HG03457 (cell line): ENCODE measurements around the gene ZMYND8.
"Not testable (repeated sequence)": the region's sequence is repeated elsewhere in the genome, so short reads cannot be mapped to it uniquely, and the experiment has no call there.

Experiments
- ATAC-seq: cut with Tn5 transposase; IDR thresholded peaks from one replicate; pipeline ENCODE4 v1.9.1; 2021; ENCODE audit warnings: moderate number of reproducible peaks; ENCODE audit not compliant: unreplicated experiment

Gene ZMYND8

GRCh38 chr20:47272893-47273590, 83.5 kb downstream of the ZMYND8 start:
- ATAC-seq: no peak

DNA sequence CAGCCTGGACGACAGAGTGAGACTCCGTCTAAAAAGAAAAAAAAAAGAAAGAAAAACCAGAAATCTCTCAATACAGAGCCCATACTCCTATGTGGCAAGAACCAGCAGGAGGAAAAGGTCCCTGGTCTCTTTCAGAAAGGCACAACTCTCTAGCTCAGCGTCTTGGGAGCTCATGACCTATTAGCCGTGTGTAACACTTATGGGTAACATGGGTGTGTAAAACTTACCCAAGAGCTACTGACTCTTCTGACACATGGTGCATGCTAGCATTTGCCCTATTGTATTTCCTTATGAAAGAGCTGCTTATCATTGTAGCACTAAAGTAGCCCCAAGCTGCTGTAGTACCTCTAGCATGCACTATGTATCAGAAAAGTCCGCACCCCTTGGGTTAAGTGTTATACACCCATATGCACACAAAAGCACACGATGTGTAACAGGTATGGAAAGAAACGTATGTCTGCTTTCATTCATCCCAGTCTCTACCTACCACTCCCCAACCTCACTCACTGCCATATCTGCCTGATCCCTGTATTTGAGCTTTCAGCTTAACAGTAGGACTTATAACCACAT, 85.4 kb downstream of the ZMYND8 start:
- no peak for ATAC-seq

DNA sequence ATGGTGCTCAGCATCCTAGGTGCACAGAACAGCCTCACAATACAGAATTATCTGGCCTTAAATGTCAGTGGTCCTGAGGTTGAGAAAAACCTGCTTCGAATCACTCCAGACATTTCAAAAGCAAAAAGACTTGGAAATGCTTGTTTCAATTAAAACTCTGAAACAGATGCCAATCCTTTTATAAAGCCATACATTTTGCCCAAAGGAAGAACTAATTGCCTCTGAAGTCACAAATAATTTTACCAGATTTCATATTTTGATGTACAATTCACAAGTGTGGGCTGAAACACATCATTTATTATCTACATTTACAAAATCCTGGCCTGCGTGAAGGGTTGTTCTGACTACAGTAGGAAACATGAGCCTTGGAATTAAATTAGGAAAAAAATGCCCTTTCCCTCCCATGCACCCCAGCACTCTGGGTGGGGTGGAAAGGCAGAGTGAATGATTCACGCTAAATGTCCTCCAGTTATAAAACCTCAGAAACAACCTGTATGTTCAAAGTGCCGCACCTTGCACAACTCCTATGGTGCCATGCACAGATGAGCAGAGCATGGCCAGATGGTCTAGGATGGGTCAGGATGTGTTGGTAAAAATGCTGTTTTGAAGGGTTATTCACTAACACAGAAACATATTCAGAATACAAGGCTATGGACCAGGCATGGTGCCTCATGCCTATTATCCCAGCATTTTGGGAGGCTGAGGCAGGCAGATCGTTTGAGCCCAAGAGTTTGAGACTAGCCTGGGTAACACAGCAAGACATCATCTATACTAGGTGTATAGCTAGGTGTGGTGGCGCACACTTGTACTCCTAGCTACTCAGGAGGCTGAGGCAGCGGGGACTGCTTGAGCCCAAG, 87.0 kb downstream of the ZMYND8 start:
- ATAC-seq: no peak

- no peak for ATAC-seq
Measured at GRCh38 chr20:47267621-47268020, 88.9 kb downstream of the ZMYND8 start.

DNA sequence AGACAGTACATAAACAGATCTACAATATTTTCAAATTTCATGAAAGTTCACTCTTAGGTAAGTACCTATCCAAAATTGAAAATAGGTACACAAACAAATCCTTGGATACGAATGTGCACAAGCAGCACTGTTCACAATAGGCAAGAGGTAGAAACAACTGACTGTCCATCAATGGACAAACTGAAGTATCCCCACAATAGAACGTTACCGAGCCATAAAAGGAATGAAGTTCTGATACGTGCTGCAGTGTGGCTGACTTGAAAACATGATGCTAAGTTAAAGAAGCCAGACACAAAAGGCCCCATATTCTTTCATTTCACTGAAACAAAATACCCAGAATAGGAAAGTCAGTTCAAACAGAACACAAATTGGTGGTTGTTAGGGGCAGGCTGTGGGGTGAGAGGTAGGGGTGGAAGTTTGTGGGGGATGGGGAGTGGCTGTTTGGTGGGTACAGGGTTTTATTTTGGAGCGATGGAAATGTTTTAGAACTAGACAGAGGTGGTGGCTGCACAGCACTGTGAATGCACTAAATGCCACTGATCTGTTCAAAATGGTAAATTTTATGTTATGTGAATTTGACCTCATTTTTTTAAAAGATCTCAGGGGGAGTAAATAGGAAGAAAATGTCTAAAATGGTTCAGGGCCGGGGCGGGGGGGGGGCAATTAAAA, 89.5 kb downstream of the ZMYND8 start:
- ATAC-seq: no peak

DNA sequence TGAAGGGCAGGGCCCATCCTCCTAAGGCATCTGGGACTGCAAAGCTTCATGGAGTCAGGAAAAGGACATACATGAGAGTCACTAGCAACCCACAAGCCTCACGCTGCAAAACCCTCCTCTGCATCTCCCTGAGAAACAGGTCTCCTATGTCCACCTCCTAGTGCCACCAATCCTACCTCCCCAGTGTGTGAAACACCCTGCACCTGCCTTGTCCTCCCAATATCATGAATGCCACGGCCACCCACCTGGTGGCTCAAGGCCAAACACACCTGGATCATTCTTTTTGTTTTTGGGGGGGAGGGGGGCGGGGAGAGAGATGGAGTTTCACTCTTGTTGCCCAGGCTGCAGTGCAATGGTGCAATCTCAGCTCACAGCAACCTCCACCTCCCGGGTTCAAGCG, 90.5 kb downstream of the ZMYND8 start:
- no peak for ATAC-seq

- ATAC-seq: no peak
Measured at GRCh38 chr20:47265214-47265613, 91.3 kb downstream of the ZMYND8 start.

DNA sequence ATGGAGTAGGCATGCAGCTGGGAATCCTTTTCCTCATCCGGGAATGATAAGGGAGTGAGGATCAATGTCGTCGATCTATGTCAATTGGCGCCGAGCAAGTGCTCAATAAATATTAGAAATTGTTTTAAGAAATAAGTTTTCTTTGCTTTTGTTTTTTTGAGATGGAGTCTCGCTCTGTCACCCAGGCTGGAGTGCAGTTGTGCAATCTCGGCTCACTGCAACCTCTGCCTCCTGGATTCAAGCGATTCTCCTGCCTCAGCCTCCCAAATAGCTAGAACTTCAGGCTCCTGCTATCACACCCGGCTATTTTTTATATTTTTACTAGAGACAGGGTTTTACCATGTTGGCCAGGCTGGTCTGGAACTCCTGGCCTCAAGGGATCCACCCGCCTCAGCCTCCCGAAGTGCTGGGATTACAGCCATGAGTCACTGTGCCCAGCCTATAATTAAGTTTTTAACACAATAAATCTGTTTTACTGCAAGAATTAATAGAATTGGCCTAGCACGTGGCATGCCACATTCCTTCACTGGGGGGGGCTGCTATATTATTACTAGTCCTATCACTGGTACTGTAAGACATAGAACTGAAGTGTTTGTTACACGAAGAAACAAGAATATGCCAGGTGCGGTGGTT, 92.2 kb downstream of the ZMYND8 start:
- not testable (repeated sequence) for ATAC-seq

GRCh38 chr20:47263465-47264084, 92.9 kb downstream of the ZMYND8 start:
- no peak for ATAC-seq

- no peak for ATAC-seq
Measured at GRCh38 chr20:47263080-47263464, 93.4 kb downstream of the ZMYND8 start.

DNA sequence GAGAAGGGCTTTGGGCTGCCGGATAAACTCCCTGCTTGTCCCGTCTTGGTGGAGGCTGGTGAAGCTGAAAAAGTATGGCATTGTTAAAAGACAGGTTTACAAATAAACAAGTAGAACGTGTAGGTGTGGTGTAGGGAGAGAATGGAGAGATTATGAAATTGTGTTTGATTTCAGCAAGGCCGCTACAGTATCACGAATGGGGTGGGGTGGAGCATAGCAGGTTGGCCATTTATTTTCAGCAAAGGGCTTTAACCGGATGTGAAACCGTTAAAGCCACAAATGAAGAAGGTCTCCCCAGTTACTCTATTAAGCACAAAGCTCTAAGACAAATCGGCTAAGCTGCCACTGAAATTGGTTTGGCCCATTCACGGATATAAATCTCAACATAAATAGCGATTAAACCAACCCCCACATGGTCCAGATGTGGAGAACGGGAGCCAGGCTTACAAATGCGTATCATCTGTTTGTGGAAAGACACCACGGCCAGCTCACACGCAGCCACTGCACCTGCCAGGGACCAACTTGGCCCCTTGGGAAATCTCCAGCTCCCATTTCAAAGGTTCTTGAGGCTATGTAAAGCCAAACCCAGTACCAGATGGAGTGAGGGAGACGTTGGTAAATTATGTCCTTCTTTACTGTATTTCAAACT, 94.0 kb downstream of the ZMYND8 start:
- no peak for ATAC-seq

GRCh38 chr20:47262008-47262364, 94.5 kb downstream of the ZMYND8 start:
- no peak for ATAC-seq

DNA sequence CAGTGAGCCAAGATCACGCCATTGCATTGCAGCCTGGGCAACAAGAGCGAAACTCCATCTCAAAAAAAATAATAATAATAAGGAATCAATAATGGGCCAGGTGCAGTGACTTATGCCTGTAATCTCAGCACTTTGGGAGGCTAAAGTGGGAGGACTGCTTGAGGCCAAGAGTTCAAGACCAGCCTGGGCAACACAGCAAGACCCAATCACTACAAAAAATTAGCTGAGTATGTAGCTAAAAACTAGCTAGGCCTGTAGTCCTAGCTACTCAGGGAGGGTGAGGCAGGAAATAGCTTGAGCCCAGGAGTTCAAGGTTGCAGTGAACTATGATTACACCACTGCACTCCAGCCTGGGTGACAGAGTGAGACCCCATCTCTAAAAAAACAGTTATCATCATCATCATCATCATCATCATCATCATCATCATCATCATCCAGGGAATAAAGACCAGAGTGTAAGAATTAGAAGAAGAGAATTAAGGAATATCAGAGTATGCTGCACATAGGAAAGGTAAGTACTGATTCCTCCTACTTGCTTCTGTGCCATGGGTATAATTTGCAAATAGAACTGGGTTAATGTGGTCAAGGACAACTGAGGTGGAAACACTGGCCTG, 95.2 kb downstream of the ZMYND8 start:
- not testable (repeated sequence) for ATAC-seq

- not testable (repeated sequence) for ATAC-seq
Measured at GRCh38 chr20:47260540-47261126, 95.9 kb downstream of the ZMYND8 start.

DNA sequence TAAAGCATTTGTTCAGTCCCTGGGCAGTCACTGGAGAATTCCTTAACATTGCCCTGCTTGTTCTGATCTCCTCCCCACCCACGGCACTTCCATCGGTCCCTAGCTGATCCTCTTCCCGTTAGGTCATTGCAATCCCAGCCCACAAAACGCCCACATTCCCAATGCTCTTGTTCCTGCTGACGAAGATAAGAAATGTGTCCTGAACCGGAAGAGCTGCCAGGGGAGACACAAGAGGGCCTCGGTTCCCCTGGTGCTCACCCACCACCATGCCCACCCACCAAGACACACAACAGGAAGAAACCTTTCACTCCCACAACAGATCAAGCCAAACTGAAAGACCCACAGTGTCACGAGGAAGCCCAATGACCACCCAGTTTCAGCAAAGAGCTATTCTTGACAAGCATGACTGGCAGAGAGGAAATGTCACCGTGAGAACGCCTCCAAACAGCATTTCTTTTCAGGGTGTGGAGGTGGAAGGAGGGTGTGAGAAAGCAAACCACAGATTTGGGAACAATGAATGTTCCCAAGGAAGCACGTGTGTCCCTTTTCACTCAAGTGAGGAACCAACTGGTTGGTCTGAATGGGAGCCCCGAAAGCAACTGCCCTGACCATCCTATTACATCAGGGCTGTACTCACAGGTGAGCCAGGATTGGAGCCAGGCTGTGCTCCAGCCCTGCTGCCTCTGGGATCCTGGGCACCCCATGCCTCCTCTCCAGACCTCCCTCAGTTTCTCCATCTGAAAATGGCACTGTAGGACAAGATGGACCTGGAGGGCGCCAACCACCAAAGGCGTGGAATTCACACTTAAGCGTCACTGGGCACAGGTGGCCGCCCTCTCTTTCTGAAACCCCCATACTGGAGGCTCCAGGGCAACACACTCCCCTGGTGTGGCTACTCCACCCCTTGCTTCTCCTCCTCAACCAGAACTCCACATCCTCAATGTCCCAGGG, 97.5 kb downstream of the ZMYND8 start:
- no peak for ATAC-seq

DNA sequence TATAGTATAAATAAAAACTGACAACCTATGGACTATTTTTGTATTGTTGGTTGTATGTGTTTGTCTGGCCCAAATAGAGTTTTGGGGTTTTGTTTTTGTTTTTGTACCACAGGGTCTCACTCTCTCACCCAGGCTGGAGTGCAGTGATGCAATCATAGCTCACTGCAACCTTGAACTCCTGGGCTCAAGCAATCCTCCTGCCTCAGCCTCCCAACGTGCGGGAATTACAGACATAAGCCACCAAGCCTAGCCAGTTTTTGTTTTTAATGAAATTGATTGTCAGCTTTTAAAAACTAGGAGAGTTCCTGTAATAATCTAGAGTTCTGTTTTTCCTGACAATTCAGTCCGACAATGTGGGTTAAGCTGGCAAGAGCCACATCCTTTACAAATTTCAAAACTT, 98.7 kb downstream of the ZMYND8 start:
- no peak for ATAC-seq

DNA sequence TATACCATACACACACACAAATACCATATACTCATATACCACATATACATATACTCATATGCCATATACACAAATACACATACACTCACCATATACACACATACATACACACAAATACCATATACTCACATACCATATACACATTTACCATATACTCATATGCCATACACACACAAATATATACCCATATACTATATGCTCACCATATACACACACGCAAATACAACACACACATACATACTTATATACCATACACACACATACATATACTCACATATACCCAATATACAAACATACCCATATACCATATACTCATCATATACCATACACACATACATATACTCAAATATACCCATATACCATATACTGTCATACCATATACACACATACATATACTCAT, 99.2 kb downstream of the ZMYND8 start:
- ATAC-seq: no peak

GRCh38 chr20:47256668-47257236, 99.7 kb downstream of the ZMYND8 start:
- no peak for ATAC-seq
